Thoracic aorta (tissue), 2 donors: ENCODE results near the gene NRIP3. TPM values are rescaled to one million over a fixed set of nuclear protein-coding genes. Genes with fewer than 3 reads are reported as not detected.

Experiments used
- ATAC-seq: fragments of 150-250 bp; one replicate; pipeline ENCODE4 v1.8.0; 2017; ENCODE audit warnings: low read depth; ENCODE audit not compliant: insufficient number of reproducible peaks, low FRiP score
- DNase-seq: peaks from one replicate; pipeline ENCODE4 v3.0.0-alpha.2; 2020; ENCODE audit warnings: low spot score
- H3K27ac ChIP-seq, 2 donors: fragments of 200-600 bp; sonication (generic); 1 replicate in 1 of 2; 2 replicates in 1 of 2; pipeline ENCODE4 v1.5.1; 2016; ENCODE audit warnings: mild to moderate bottlenecking in 2 of 2, moderate library complexity in 2 of 2
- H3K27me3 ChIP-seq: fragments of 200-600 bp; sonication (generic); replicated peaks from 2 replicates; pipeline ENCODE4 v1.6.0; 2016; ENCODE audit warnings: mild to moderate bottlenecking; ENCODE audit not compliant: insufficient read depth
- H3K36me3 ChIP-seq: fragments of 200-600 bp; sonication (generic); one replicate; pipeline ENCODE4 v1.5.1; 2016
- H3K4me1 ChIP-seq, 2 donors: fragments of 200-600 bp; sonication (generic); 1 replicate in 1 of 2; 2 replicates in 1 of 2; pipeline versions ENCODE4 v1.5.1 to v1.6.0; 2016; ENCODE audit warnings: low read depth in 2 of 2, mild to moderate bottlenecking in 1 of 2; ENCODE audit not compliant: control insufficient read depth in 1 of 2
- H3K4me3 ChIP-seq: fragments of 200-600 bp; sonication (generic); 2 replicates; pipeline ENCODE4 v1.5.1; 2016; ENCODE audit warnings: mild to moderate bottlenecking
- H3K9me3 ChIP-seq: fragments of 200-600 bp; sonication (generic); 2 replicates; pipeline ENCODE4 v1.5.1; 2016
- total RNA-seq, 2 donors: library from RNA; depleted of rRNA; stranded (reverse); fragments of >200 nt; gene quantifications; one replicate each; pipeline versions ENCODE4 v1.1.0 to v1.2.3, GENCODE V29; 2016
- TF ChIP-seq, protein P1 (sequence below): fragments of 200-600 bp; sonication (generic); IDR thresholded peaks from one replicate; pipeline ENCODE4 v1.5.1; 2019; ENCODE audit warnings: antibody characterized with exemption

The NRIP3 gene
- total RNA-seq, 2 donors from 2014 or later: 2.1 to 5.3 TPM

DNA sequence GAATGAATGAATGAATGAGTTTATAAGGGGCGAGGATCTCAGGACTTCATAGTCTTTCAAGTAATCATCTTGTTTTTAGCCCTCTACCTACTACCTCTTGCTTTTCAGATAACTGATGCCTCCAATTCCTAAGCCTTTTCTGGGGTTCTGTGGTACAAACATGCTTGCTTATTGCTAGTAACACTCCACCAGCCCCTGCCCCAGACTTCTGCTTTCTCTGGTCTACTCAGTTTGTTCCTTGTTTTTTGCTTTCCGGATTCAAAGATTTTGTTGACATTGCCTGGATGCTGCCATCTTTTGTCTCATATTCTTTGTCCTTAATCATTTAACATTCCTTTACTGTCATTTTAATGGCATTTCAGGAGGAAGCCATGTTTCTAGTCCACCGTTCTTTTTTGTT is 30.7 kb downstream of the NRIP3 start:
- Histone ChIP-seq H3K36me3 (no peaks in the 10 kb centered on the region), H3K27ac (no peak overlapping the region), H3K27me3 (no peaks in the 10 kb centered on the region), H3K9me3 (no peaks in the 10 kb centered on the region), H3K4me1 (no peaks in the 10 kb centered on the region), H3K4me3 (no peak overlapping the region)
- ATAC-seq: no peak
- TF ChIP-seq, protein P1, sequence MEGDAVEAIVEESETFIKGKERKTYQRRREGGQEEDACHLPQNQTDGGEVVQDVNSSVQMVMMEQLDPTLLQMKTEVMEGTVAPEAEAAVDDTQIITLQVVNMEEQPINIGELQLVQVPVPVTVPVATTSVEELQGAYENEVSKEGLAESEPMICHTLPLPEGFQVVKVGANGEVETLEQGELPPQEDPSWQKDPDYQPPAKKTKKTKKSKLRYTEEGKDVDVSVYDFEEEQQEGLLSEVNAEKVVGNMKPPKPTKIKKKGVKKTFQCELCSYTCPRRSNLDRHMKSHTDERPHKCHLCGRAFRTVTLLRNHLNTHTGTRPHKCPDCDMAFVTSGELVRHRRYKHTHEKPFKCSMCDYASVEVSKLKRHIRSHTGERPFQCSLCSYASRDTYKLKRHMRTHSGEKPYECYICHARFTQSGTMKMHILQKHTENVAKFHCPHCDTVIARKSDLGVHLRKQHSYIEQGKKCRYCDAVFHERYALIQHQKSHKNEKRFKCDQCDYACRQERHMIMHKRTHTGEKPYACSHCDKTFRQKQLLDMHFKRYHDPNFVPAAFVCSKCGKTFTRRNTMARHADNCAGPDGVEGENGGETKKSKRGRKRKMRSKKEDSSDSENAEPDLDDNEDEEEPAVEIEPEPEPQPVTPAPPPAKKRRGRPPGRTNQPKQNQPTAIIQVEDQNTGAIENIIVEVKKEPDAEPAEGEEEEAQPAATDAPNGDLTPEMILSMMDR: no peak
- no peak for DNase-seq

DNA sequence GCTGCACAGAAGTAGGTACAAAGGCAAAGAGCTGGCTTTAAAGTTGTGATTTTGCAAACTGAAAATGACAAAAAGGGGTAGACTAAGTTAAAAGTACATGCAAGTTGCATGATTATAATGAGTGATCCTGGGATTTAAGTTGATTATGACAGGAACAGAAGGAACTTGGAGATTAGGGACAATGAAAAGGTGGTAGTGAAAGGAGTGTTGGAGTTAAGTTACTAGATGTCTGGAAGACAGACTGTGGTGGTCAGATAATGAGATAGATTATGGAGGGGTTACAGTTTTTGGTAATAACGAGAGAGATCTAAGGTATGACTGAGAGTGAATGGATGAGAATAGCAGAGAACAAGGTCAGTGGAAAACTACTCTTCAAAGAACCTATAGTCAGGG is 31.9 kb downstream of the NRIP3 start:
- Histone ChIP-seq H3K9me3 (no peaks in the 10 kb centered on the region), H3K27me3 (no peaks in the 10 kb centered on the region), H3K27ac (no peak overlapping the region), H3K4me3 (no peak overlapping the region), H3K36me3 (no peaks in the 10 kb centered on the region), H3K4me1 (no peaks in the 10 kb centered on the region)
- no peak for DNase-seq
- no peak for ATAC-seq
- TF ChIP-seq, protein P1: no peak

DNA sequence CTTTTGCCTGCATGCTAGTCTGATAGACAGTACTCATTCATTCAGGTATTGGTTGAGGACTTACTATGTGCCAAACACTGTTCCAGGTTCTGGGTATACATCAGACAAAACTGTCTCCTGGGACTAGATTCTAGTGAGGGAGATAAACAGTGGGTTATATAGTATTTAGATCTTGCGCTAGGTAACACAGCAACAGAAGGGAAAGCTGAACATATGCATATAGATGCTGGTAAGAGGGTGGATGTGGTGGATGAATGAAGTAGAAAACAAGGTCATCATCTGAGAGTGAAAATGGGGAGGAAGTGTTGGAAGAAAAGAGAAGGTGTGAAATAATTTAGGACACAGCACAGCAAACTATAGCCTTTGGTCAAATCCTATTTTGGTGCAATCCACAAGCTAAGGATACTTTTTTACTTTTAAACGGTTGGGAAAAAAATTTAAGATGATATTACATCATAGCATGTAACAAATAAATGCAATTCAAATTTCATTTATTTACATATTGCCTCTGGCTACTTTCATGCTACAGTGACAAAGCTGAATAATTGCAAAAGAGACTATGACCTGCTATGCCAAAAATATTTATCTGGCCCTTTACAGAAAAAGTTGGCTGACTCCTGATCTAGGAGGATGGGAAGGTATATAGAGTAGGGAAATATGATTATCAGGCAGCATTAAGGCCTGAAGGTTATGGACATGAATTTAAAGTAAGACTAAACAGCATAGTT is 32.4 kb downstream of the NRIP3 start:
- H3K27ac ChIP-seq: no peak overlapping the region
- H3K4me3 ChIP-seq: no peak overlapping the region
- TF ChIP-seq, protein P1: no peak
- H3K9me3 ChIP-seq: no peaks in the 10 kb centered on the region
- H3K27me3 ChIP-seq: no peaks in the 10 kb centered on the region
- no peaks in the 10 kb centered on the region for H3K4me1 ChIP-seq
- no peaks in the 10 kb centered on the region for H3K36me3 ChIP-seq
- ATAC-seq (no peak), DNase-seq (no peak)

DNA sequence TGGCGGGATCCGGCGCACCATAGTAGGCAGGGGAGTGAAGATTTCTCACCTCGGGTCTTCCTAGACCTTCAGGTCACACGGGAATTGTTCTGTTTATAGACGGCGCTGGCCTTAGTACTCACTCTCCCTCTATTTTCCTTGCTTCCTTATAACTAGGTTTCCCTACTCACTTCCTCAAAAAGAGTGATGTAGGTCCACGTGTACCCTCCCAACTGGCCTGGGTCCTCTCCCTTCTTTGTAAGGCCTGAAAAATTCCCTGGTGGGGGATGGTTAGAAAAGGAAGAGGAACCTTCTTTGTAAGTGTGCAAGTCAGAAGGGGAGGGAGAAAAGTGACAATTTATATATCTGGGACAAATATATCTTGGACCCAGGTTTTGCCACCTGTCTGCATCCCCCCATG is 36.6 kb downstream of the NRIP3 start:
- ATAC-seq: no peak
- TF ChIP-seq, protein P1: no peak
- H3K36me3 ChIP-seq: no peaks in the 10 kb centered on the region
- H3K4me1 ChIP-seq: peaks cover 11 to 24% of the 10 kb centered on the region in 2 donors
- H3K9me3 ChIP-seq: no peaks in the 10 kb centered on the region
- H3K4me3 ChIP-seq: no peak overlapping the region
- H3K27me3 ChIP-seq: no peaks in the 10 kb centered on the region
- no peak overlapping the region for H3K27ac ChIP-seq
- no peak for DNase-seq

DNA sequence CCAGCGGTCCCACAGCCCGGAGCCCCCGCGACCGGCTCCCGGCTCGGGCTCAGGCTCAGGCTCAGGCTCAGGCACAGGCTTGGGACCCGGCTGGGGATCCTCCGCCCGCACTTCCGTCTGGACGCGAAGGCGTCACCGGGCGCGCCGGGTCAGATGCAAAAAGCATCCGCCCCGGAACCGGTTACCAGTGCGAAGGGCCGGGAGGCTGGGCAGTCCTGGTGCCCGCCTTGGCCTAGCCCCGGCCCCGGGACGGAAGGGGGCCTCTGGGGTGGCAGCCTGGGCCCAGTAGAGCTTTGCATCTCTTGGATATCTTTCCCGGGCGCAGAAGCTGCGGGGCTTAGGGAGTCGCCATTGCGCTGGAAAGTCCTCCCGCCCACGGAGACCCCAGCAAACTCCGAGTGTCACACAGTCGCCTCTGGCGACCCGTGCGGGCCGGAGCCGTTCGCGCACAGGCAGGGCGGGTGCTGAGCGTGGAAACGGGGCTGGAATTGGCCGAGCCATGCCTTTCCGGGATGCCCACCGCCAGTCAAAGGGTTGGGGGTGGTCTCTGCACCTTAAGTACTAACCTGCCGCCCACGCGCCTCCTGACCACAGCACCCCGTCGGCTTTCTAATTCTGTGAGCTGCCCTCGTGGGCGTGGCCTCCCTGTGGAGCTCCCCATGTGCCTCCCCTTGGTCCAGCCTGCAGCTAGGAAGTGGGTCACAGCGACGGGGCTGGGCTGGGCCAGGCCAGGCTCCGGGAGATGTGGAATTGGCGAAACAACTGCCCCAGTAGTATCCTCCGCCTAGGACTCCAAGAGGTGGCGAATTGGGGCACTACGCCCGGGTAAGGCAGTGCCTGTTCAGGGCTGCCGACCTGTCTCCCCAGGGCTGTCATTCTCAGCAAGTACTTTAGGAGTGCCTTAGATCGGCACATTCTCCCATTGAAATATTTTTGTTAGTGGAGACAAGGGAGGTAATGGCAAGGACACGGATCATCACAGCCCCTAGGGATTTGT is 39.2 kb downstream of the NRIP3 start, which contains the start of gene TMEM9B:
TMEM9B (minus strand) TSS at position 119 of the 997 bp plus-strand sequence. CDS start 129 bp downstream, outside the sequence.
- TF ChIP-seq, protein P1: no peak
- Histone ChIP-seq H3K4me1 (peaks cover 14 to 32% of the 10 kb centered on the region in 2 donors), H3K4me3 (peak within 1 kb of the TSS; percentile 87), H3K9me3 (no peaks in the 10 kb centered on the region), H3K36me3 (no peaks in the 10 kb centered on the region), H3K27ac (peak within 1 kb of the TSS; percentile 90 to 93), H3K27me3 (no peaks in the 10 kb centered on the region)
- ATAC-seq: peak; percentile 82
- peak; percentile 86 for DNase-seq
